GM12864 (cell line): ENCODE results near the gene PIP4K2B.
A peak's percentile ranks its signal among the peaks of the same experiment; 100 is the strongest.

ENCODE experiments used
- DNase-seq: peaks from one replicate; pipeline ENCODE4 v3.0.0-alpha.2; 2011; ENCODE audit warnings: low read depth
- H3K4me3 ChIP-seq: 2 replicates; pipeline ENCODE4 v1.5.1; 2011; ENCODE audit warnings: mild to moderate bottlenecking, low read depth, low read length, control low read depth
- CTCF ChIP-seq: IDR thresholded peaks from 2 replicates; pipeline ENCODE4 v1.5.1; 2011; ENCODE audit warnings: low read depth, mild to moderate bottlenecking, moderate library complexity, low read length, control low read depth, inconsistent platforms; ENCODE audit errors: missing control alignments

Gene PIP4K2B

DNA sequence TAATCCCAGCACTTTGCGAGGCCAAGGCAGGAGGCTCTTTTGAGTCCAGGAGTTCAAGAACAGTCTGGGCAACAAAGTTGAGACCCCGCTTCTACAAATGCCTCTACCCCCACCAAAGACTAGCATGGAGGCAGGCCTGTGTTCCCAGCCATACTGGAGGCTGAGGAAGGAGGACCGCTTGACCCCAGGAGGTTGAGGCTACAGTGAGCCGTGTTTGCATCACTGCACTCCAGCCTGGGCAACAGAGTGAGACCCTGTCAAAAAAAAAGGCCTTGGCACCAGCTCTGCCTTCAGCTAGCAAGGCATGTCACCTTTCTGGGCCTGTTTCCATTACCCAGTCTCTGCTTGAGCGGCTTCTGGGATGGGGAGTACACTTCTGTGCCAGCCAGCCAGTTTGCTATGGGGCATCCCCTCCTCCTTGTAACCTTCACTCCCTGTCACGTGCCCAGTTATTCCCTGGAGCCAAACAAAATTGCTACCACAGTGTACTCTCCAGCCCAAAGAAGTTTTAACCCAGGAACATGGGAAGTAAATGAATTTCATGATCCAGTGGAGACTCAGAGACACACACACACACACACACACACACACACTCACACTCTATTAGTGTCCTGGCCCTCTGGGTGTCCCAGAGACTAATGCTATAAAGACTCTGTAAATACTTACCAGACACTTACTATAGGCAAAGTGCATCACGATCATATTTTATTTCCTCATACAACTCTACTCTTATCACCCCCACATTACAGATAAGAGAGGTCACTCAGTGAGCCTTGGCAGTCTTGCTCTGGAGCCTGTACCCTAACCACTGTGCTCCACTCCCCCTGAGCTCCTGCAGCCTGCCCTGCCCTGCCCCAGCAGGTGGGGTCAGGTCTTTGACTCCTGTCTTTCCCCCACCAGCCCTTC, 66.7 kb downstream of the PIP4K2B start:
- no peak for TF ChIP-seq CTCF
- no peak overlapping the region for H3K4me3 ChIP-seq
- DNase-seq = no peak

DNA sequence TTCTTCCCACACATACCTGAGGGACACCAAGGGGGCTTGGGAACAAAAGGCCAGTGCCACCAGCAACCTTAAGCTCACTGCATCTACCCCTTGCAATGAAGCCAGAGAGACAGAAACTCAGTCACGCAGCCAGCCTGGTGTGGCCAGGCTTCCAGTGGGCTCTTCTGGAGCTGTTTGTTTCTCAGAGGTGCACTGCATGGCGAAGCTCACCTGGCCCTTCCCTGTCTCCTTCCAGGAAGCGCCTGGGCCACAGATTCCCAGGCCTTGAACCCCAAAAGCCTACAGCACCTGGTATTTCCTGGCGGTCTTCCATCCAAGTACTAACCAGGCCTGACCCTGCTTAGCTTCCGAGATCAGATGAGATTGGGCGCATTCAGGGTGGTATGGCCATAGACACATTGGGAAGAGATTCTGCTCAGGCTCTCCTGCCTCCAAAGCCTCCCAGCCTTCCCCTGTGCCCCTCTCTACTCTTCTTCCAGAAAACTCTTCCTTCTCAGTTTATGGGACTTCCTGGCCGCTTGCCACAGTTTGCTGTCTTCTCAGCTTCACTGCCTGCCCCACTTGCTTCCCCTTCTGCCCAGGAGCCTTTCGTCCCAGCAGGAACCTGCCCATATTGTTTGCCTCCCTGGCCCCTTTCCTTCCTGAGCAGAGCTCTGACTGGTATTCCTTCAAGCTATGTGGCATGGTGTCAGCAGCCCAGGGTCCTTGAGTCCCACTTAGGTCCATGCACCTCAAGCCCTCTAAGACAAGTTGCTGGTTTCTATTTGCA, 67.6 kb downstream of the PIP4K2B start:
- no peak for DNase-seq
- TF ChIP-seq CTCF = no peak
- peak overlapping the region; percentile 70 for H3K4me3 ChIP-seq

GRCh38 chr17:38730526-38731379, 68.6 kb downstream of the PIP4K2B start:
- peak overlapping the region; percentile 70 for H3K4me3 ChIP-seq
- DNase-seq = no peak
- no peak for TF ChIP-seq CTCF

DNA sequence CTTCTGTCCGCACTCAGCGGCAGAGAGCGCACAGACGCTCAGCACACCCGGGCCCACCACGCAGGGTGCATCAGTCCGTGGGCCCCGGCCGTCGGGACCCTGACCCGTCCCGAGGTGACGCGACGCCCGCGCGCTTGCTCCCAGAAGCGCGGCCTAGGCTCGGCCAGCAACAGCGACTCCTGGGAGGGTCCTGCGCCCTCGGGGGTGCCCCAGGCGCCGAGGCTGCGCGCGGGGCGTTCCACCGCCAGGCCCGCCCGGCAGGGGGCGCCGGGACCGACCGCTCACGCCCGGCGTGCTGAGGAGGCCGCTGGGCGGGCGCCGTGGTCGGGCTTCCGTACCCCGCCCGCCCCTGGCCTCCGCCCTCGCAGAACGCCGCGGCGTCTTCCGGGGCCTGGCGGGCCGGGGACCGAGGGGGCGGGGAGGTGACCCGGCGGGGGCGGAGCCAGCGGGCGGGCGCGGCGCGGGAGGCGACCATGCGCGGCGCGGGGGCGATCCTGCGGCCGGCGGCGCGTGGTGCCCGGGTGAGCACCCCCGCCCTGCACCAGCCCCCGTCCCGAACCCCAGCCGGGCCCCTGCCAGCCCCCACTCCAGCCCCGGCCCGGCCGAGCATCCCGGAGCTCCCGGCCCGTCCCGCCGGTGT, 69.3 kb downstream of the PIP4K2B start, which contains the start of gene CISD3:
Gene CISD3, plus strand, starts transcription at position 456 of the 640 bp plus-strand sequence. Its CDS starts 18 bp downstream, at position 474.
- peak within 1 kb of the TSS; percentile 70 for H3K4me3 ChIP-seq
- peak; percentile 70 for TF ChIP-seq CTCF
- no peak for DNase-seq

- DNase-seq = no peak
- H3K4me3 ChIP-seq = peak overlapping the region; percentile 59
- TF ChIP-seq CTCF = no peak
Observed at GRCh38 chr17:38729368-38729885, 69.9 kb downstream of the PIP4K2B start.
